Effector memory CD8-positive, alpha-beta T cell (primary cell): ENCODE data around the gene FLG2.

Source experiments
- ATAC-seq: fragments of 150-1000 bp; cut with Tn5 transposase; replicated peaks from 2 replicates; pipeline ENCODE4 v1.10.0; 2021; ENCODE audit warnings: mild to moderate bottlenecking, moderate library complexity
- DNase-seq, 3 experiments: peaks; one replicate each; pipeline ENCODE4 v3.0.0; 2021
- H3K27ac Mint-ChIP-seq, 2 donors: one replicate each; pipeline ENCODE4 v1.8.0; 2022; ENCODE audit warnings: mild to moderate bottlenecking in 2 of 2, mixed read lengths in 2 of 2, moderate library complexity in 2 of 2
- H3K27me3 Mint-ChIP-seq, 2 donors: one replicate each; pipeline ENCODE4 v1.8.0; 2022; ENCODE audit warnings: mixed read lengths in 2 of 2
- H3K36me3 Mint-ChIP-seq: one replicate; pipeline ENCODE4 v1.8.0; 2022; ENCODE audit warnings: mild to moderate bottlenecking, moderate library complexity, mixed read lengths; ENCODE audit not compliant: insufficient read depth
- H3K4me1 Mint-ChIP-seq, 2 donors: one replicate each; pipeline ENCODE4 v1.8.0; 2022; ENCODE audit warnings: low read depth in 2 of 2, mixed read lengths in 2 of 2
- H3K4me3 Mint-ChIP-seq, 2 donors: one replicate each; pipeline ENCODE4 v1.8.0; 2022; ENCODE audit warnings: mild to moderate bottlenecking in 2 of 2, mixed read lengths in 2 of 2, moderate library complexity in 2 of 2
- H3K9me3 Mint-ChIP-seq, 2 donors: one replicate each; pipeline ENCODE4 v1.8.0; 2022; ENCODE audit warnings: mixed read lengths in 2 of 2
- total RNA-seq, 9 experiments: gene quantifications; one replicate each; lab custom pipeline; 2026; lab: John Stamatoyannopoulos, UW

Gene FLG2
- 0 to 0.19 (median 0) reads per million in 9 experiments for total RNA-seq

GRCh38 chr1:152359906-152360305 lies at the start of gene FLG2:
Gene FLG2, minus strand, starts transcription at chr1:152360006. Its CDS starts 1,122 bp downstream, at chr1:152358884.
- Mint-ChIP-seq H3K9me3 (no peaks in the 10 kb centered on the region), H3K36me3 (no peaks in the 10 kb centered on the region), H3K4me3 (no peak within 1 kb of the TSS), H3K4me1 (no peaks in the 10 kb centered on the region), H3K27me3 (peaks cover 11 to 38% of the 10 kb centered on the region in 2 donors), H3K27ac (no peak within 1 kb of the TSS)
- ATAC-seq (no peak), DNase-seq (no peak)

GRCh38 chr1:152408664-152409063 lies 48.9 kb upstream of the FLG2 start:
- no peak overlapping the region for H3K27ac Mint-ChIP-seq
- H3K36me3 Mint-ChIP-seq: no peaks in the 10 kb centered on the region
- H3K4me3 Mint-ChIP-seq: no peak overlapping the region
- ATAC-seq: no peak
- H3K9me3 Mint-ChIP-seq: no peaks in the 10 kb centered on the region
- no peaks in the 10 kb centered on the region for H3K4me1 Mint-ChIP-seq
- DNase-seq: no peak
- H3K27me3 Mint-ChIP-seq: peaks cover 48 to 52% of the 10 kb centered on the region in 2 donors

GRCh38 chr1:152398812-152399698 lies 39.2 kb upstream of the FLG2 start:
- no peaks in the 10 kb centered on the region for H3K9me3 Mint-ChIP-seq
- peak; percentile 59 for ATAC-seq
- H3K27me3 Mint-ChIP-seq: peaks cover 30 to 38% of the 10 kb centered on the region in 2 donors
- no peak overlapping the region for H3K27ac Mint-ChIP-seq
- H3K36me3 Mint-ChIP-seq: no peaks in the 10 kb centered on the region
- peak overlapping the region in 1 of 2 donors; percentile 7 for H3K4me3 Mint-ChIP-seq
- peak in 1 of 3 experiments; percentile 18 for DNase-seq
- H3K4me1 Mint-ChIP-seq: peaks cover under 1 to 11% of the 10 kb centered on the region in 2 donors

DNA sequence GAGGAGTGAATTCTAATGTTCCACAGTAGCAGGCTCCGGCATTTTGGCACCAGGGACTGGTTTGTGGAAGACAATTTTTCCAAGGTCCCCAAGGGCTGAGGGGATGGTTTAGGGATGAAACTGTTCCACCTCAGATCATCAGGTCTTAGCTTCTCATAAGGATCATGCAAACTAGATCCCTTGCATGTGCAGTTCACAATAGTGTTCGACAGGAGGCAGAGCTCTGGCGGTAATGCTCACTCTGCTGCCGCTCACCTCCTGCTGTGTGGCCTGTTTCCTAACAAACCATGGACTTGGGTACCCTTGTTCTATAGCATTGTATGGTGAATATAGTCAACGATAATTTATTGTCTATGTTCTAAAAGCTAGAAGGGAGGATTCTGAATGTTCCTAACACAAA lies 37.7 kb upstream of the FLG2 start:
- H3K27me3 Mint-ChIP-seq: peaks cover 33 to 38% of the 10 kb centered on the region in 2 donors
- ATAC-seq (no peak), DNase-seq (no peak)
- H3K27ac Mint-ChIP-seq: no peak overlapping the region
- no peaks in the 10 kb centered on the region for H3K9me3 Mint-ChIP-seq
- no peak overlapping the region for H3K4me3 Mint-ChIP-seq
- peaks cover 12 to 20% of the 10 kb centered on the region in 2 donors for H3K4me1 Mint-ChIP-seq
- H3K36me3 Mint-ChIP-seq: no peaks in the 10 kb centered on the region

- DNase-seq (no peak), ATAC-seq (no peak)
- Mint-ChIP-seq H3K36me3 (no peaks in the 10 kb centered on the region), H3K27ac (no peak overlapping the region), H3K9me3 (no peaks in the 10 kb centered on the region), H3K27me3 (peaks cover 48 to 51% of the 10 kb centered on the region in 2 donors), H3K4me1 (peaks cover 16 to 25% of the 10 kb centered on the region in 2 donors), H3K4me3 (no peak overlapping the region)
Observed at GRCh38 chr1:152394151-152394550, 34.3 kb upstream of the FLG2 start.

DNA sequence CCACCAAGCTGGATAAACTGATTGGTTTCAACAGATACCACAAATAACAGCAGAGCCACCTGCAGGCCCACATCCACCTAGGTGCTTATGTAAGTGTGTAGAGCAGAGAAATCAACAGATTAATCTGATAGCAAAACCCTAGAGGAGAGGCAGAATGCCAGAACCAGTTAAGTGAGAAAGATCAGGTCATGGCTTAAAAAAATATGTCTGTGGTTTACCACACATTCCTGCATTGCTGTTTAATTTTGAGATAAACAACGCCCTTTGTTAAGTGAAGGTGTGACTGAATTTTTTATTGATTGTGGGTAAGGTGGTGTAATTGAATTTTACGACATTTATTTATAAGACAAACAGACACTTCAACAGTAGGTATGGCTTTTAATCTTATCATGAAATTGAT lies 33.1 kb upstream of the FLG2 start:
- DNase-seq (peak; percentile 14 to 23 (median 18)), ATAC-seq (peak; percentile 93)
- no peaks in the 10 kb centered on the region for H3K36me3 Mint-ChIP-seq
- no peaks in the 10 kb centered on the region for H3K9me3 Mint-ChIP-seq
- H3K4me3 Mint-ChIP-seq: peak overlapping the region; percentile 20 to 37
- H3K27me3 Mint-ChIP-seq: peaks cover 49 to 57% of the 10 kb centered on the region in 2 donors
- H3K4me1 Mint-ChIP-seq: peaks cover 16 to 22% of the 10 kb centered on the region in 2 donors
- peak overlapping the region in 1 of 2 donors; percentile 12 for H3K27ac Mint-ChIP-seq

DNA sequence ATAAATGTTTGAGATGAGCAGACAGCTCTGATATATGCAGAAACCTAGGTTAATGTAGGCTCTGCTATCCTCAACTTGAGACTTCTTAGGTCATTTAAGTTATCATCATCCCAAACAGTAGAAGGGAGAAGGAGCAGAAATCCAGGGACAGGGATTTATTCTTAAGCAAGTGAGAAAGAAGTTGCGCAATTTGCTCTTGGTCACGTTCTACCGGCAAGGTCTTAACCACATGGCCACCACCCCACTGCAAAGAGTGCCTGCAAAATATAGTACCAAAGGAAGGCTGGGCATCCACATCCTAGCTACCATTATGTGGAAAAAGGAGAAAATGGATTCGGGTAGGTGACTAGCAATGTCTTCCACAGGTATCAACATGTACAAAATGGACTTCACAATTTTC lies 29.1 kb upstream of the FLG2 start:
- no peak for ATAC-seq
- Mint-ChIP-seq H3K9me3 (no peaks in the 10 kb centered on the region), H3K27me3 (peaks cover 37 to 60% of the 10 kb centered on the region in 2 donors), H3K36me3 (no peaks in the 10 kb centered on the region), H3K4me3 (no peak overlapping the region), H3K4me1 (peaks cover 14% of the 10 kb centered on the region in 2 donors), H3K27ac (no peak overlapping the region)
- DNase-seq: no peak

GRCh38 chr1:152386940-152387339 lies 27.1 kb upstream of the FLG2 start:
- DNase-seq (no peak), ATAC-seq (no peak)
- H3K4me3 Mint-ChIP-seq: no peak overlapping the region
- H3K36me3 Mint-ChIP-seq: no peaks in the 10 kb centered on the region
- H3K9me3 Mint-ChIP-seq: no peaks in the 10 kb centered on the region
- peaks cover 37 to 64% of the 10 kb centered on the region in 2 donors for H3K27me3 Mint-ChIP-seq
- no peak overlapping the region for H3K27ac Mint-ChIP-seq
- peaks cover 0 to 2% of the 10 kb centered on the region in 2 donors for H3K4me1 Mint-ChIP-seq

- no peaks in the 10 kb centered on the region for H3K9me3 Mint-ChIP-seq
- no peak for ATAC-seq
- DNase-seq: no peak
- no peak overlapping the region for H3K27ac Mint-ChIP-seq
- no peaks in the 10 kb centered on the region for H3K4me1 Mint-ChIP-seq
- no peak overlapping the region for H3K4me3 Mint-ChIP-seq
- H3K27me3 Mint-ChIP-seq: peaks cover 10 to 33% of the 10 kb centered on the region in 2 donors
- H3K36me3 Mint-ChIP-seq: no peaks in the 10 kb centered on the region
Observed at GRCh38 chr1:152380932-152381331, 21.1 kb upstream of the FLG2 start.

GRCh38 chr1:152374451-152374850 lies 14.6 kb upstream of the FLG2 start:
- Mint-ChIP-seq H3K9me3 (no peaks in the 10 kb centered on the region), H3K36me3 (no peaks in the 10 kb centered on the region), H3K4me3 (no peak overlapping the region), H3K27ac (no peak overlapping the region), H3K4me1 (no peaks in the 10 kb centered on the region), H3K27me3 (peaks cover 3 to 11% of the 10 kb centered on the region in 2 donors)
- DNase-seq: no peak
- no peak for ATAC-seq

DNA sequence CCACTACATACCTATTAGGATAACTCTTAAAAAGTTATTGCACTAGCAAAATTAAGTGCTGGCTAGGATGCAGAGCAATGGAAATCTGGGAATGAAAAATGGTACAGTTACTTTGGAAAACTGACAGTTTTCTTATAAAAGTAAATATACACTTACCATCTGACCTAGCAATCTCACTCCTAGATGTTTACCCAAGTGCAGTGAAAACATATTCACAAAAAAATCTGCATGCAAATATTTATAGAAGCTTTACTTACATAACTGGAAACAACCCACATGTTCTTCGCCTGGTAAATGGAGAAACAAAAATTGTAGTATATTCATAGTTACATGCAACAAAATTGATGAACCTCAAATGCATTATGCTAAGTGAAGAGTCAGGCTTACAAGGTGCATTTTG lies 12.9 kb upstream of the FLG2 start:
- no peaks in the 10 kb centered on the region for H3K36me3 Mint-ChIP-seq
- no peak overlapping the region for H3K4me3 Mint-ChIP-seq
- H3K27me3 Mint-ChIP-seq: peaks cover 10 to 26% of the 10 kb centered on the region in 2 donors
- H3K9me3 Mint-ChIP-seq: no peaks in the 10 kb centered on the region
- no peak for ATAC-seq
- no peak for DNase-seq
- H3K4me1 Mint-ChIP-seq: no peaks in the 10 kb centered on the region
- no peak overlapping the region for H3K27ac Mint-ChIP-seq

- H3K36me3 Mint-ChIP-seq: no peaks in the 10 kb centered on the region
- H3K9me3 Mint-ChIP-seq: no peaks in the 10 kb centered on the region
- H3K4me3 Mint-ChIP-seq: no peak overlapping the region
- H3K4me1 Mint-ChIP-seq: no peaks in the 10 kb centered on the region
- H3K27me3 Mint-ChIP-seq: peaks cover 41 to 43% of the 10 kb centered on the region in 2 donors
- no peak overlapping the region for H3K27ac Mint-ChIP-seq
- ATAC-seq: no peak
- no peak for DNase-seq
Observed at GRCh38 chr1:152367436-152367835, 7.6 kb upstream of the FLG2 start.

DNA sequence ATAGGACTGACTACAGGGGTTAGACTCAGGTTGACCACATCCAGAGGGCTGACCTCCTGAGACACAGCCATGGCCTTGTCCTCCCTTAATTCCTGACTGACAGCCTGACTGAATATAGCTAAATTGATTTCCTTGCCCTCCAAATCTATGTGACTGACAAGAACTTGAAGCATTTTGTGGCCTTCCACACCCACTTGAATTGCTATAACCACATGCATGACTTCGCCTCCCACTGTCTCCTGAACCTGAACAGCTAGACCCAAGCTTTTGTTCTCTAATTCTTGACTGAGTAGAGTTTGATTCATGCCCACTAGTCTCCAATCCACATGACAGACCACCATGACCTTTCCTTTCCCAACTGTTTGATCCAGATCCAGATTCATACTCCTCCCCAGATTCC lies 3.1 kb downstream of the FLG2 start:
- DNase-seq: no peak
- Mint-ChIP-seq H3K4me3 (no peak overlapping the region), H3K27ac (no peak overlapping the region), H3K27me3 (peaks cover 29 to 30% of the 10 kb centered on the region in 2 donors), H3K9me3 (peaks cover 0 to 15% of the 10 kb centered on the region in 2 donors), H3K36me3 (no peaks in the 10 kb centered on the region), H3K4me1 (no peaks in the 10 kb centered on the region)
- no peak for ATAC-seq

DNA sequence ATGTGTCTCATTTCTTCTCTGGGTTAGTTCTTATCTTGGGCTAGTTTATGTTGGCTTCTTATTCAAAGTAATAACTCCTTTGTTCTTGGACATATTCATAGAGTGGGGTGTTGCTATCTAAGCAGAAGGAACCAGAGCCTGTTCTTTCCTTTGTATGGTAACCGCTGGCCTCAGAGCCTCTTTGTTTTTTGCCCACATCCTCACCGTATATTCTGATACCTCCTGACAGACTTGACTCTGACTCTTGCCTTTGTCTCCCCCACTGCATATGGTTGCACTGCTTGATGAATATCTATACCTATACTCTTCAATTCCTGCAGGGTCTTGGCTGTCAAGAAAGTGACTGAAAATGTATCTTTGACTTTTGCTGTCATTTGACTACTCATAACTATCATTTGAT lies 10.2 kb downstream of the FLG2 start:
- no peak overlapping the region for H3K27ac Mint-ChIP-seq
- no peak for ATAC-seq
- H3K27me3 Mint-ChIP-seq: peaks cover 20 to 26% of the 10 kb centered on the region in 2 donors
- no peaks in the 10 kb centered on the region for H3K4me1 Mint-ChIP-seq
- no peak for DNase-seq
- H3K9me3 Mint-ChIP-seq: peaks cover 0 to 15% of the 10 kb centered on the region in 2 donors
- H3K36me3 Mint-ChIP-seq: no peaks in the 10 kb centered on the region
- H3K4me3 Mint-ChIP-seq: no peak overlapping the region
